K562 (cell line): Measurements from ENCODE around the gene ACRBP. TPM values are rescaled to one million over a fixed set of nuclear protein-coding genes. Genes with fewer than 3 reads are reported as not detected.

ENCODE experiments used
- ARID2 ChIP-seq: fragments of 450-650 bp; IDR thresholded peaks from 2 replicates; pipeline ENCODE4 v1.6.1; 2017; ENCODE audit warnings: antibody characterized with exemption, mild to moderate bottlenecking
- ATF2 ChIP-seq: sonication (generic); formaldehyde crosslinking; IDR thresholded peaks from 2 replicates; pipeline ENCODE4 v1.8.1; 2022; ENCODE audit warnings: missing genetic modification reagents
- C11orf30 ChIP-seq: fragments of 450-650 bp; IDR thresholded peaks from 2 replicates; pipeline ENCODE4 v1.6.1; 2016; ENCODE audit warnings: low read depth, mild to moderate bottlenecking
- CBX1 ChIP-seq: sonication (generic); IDR thresholded peaks from 2 replicates; pipeline ENCODE4 v1.6.1; 2016; ENCODE audit warnings: antibody characterized with exemption, low read depth, mild to moderate bottlenecking
- HMG20A ChIP-seq: fragments of 450-650 bp; formaldehyde crosslinking; conservative IDR thresholded peaks from 2 replicates; pipeline ENCODE4 v1.4.0; 2020; ENCODE audit warnings: mild to moderate bottlenecking, mixed read lengths
- HOMEZ ChIP-seq: fragments of 250-450 bp; sonication (Bioruptor Pico); IDR thresholded peaks from 2 replicates; pipeline ENCODE4 v1.4.0; 2020; ENCODE audit warnings: mild to moderate bottlenecking, moderate library complexity
- KAT8 ChIP-seq: fragments of 450-650 bp; IDR thresholded peaks from 2 replicates; pipeline ENCODE4 v1.6.1; 2016; ENCODE audit warnings: low read depth, mild to moderate bottlenecking
- MXD1 ChIP-seq: fragments of 250-450 bp; sonication (Bioruptor Pico); IDR thresholded peaks from 2 replicates; pipeline ENCODE4 v1.8.0; 2021; ENCODE audit warnings: borderline replicate concordance, mild to moderate bottlenecking, moderate library complexity; ENCODE audit not compliant: poor library complexity, severe bottlenecking
- NCOA2 ChIP-seq, 2 experiments: fragments of 450-650 bp; IDR thresholded peaks; 2 replicates each; pipeline ENCODE4 v1.6.1; 2018; ENCODE audit warnings: mild to moderate bottlenecking in 2 of 2, moderate library complexity in 1 of 2; ENCODE audit not compliant: partially characterized antibody in 2 of 2
- RBM39 ChIP-seq: fragments of 200-400 bp; formaldehyde crosslinking; optimal IDR thresholded peaks from 2 replicates; pipeline ENCODE3; 2018; ENCODE audit warnings: low read depth, low read length
- SMARCA4 ChIP-seq: fragments of 450-650 bp; IDR thresholded peaks from 2 replicates; pipeline ENCODE4 v1.6.1; 2016
- THRB ChIP-seq: fragments of 450-650 bp; formaldehyde crosslinking; conservative IDR thresholded peaks from 2 replicates; pipeline ENCODE4 v1.4.0; 2022; ENCODE audit warnings: mild to moderate bottlenecking, missing genetic modification characterization
- YY1 ChIP-seq, 3 experiments: IDR thresholded peaks; 2 replicates each; pipeline ENCODE4 v1.6.1; 2011; ENCODE audit warnings: low read length in 2 of 3, mild to moderate bottlenecking in 2 of 3, moderate library complexity in 2 of 3, borderline replicate concordance in 1 of 3, control low read depth in 1 of 3, low read depth in 1 of 3; ENCODE audit not compliant: insufficient read depth in 3 of 3, insufficient replicate concordance in 2 of 3, control insufficient read depth in 1 of 3, insufficient read length in 1 of 3; ENCODE audit errors: extremely low read depth in 1 of 3
- ZHX1 ChIP-seq: fragments of 150-350 bp; conservative IDR thresholded peaks from 2 replicates; pipeline ENCODE4 v1.6.1; 2014; ENCODE audit warnings: low read length
- ZNF197 ChIP-seq: fragments of 200-800 bp; sonication (Bioruptor generic); IDR thresholded peaks from 2 replicates; pipeline ENCODE4 v1.6.1; 2016; ENCODE audit warnings: low read depth, missing genetic modification characterization, missing compliant biosample characterization
- ZNF263 ChIP-seq: sonication (generic); formaldehyde crosslinking; IDR thresholded peaks from 2 replicates; pipeline ENCODE4 v1.8.0; 2022; ENCODE audit warnings: mild to moderate bottlenecking, missing genetic modification reagents, borderline replicate concordance
- ZNF57 ChIP-seq: fragments of 450-650 bp; formaldehyde crosslinking; IDR thresholded peaks from 2 replicates; pipeline ENCODE4 v1.4.0; 2020; ENCODE audit warnings: mild to moderate bottlenecking, moderate library complexity
- ZNF586 ChIP-seq: fragments of 450-650 bp; formaldehyde crosslinking; conservative IDR thresholded peaks from 2 replicates; pipeline ENCODE4 v1.4.0; 2020; ENCODE audit warnings: mild to moderate bottlenecking, moderate library complexity
- ZNF695 ChIP-seq: fragments of 450-650 bp; formaldehyde crosslinking; IDR thresholded peaks from 2 replicates; pipeline ENCODE4 v1.4.0; 2020; ENCODE audit warnings: mild to moderate bottlenecking, moderate library complexity
- ZNF764 ChIP-seq: fragments of 250-450 bp; sonication (Bioruptor Pico); IDR thresholded peaks from 2 replicates; pipeline ENCODE4 v1.4.0; 2020; ENCODE audit warnings: low read depth, mild to moderate bottlenecking, moderate library complexity
- polyA plus RNA-seq, 8 experiments: library from polyadenylated mRNA; depleted of rRNA in 4 of 8; stranded (reverse) in 5 of 8; unstranded in 3 of 8; fragments of >200 nt; fragmentation: Nextera tagmentation in 2 of 8; fragmentation: Illumina TruSeq in 1 of 8; extraction: Ambion mirVana in 2 of 8; extraction: Trizol in 1 of 8; gene quantifications; 2 replicates each; pipeline versions ENCODE4 v1.2.1 to v1.2.3, GENCODE V29; 2011 to 2014; ENCODE audit warnings: inconsistent platforms in 1 of 8, missing spikeins in 1 of 8
- total RNA-seq, 7 experiments: library from RNA; depleted of rRNA in 6 of 7; stranded (reverse); fragments of >200 nt in 6 of 7; fragmentation: Illumina TruSeq in 2 of 7; extraction: Trizol in 2 of 7; gene quantifications; 2 replicates each; pipeline versions ENCODE4 v1.2.1 to v1.2.3, GENCODE V29; 2011 to 2021; ENCODE audit warnings: low replicate concordance in 1 of 7

The ACRBP gene
- total and polyA plus RNA-seq, 9 of the 15 experiments (the other 6 are each of a cell fraction or from before 2014, with no cell fraction given): 3.1 to 31.8 (median 8.4) TPM

GRCh38 chr12:6639151-6639801 is 8.0 kb downstream of the ACRBP start (continued):
- TF ChIP-seq THRB (CRISPR knock-in tag) (no peak), ZNF57 (no peak), C11orf30 (no peak), CBX1 (no peak), ZNF695 (CRISPR knock-in tag) (no peak), HOMEZ (no peak), ATF2 (CRISPR knock-in tag) (no peak), HMG20A (CRISPR knock-in tag) (no peak), NCOA2 (IDR thresholded peaks at IDR 0.05; ENCODE audit: partially characterized antibody in 2 of 2) (no peak), ZNF586 (CRISPR knock-in tag) (no peak), KAT8 (no peak), ARID2 (no peak), ZHX1 (no peak), ZNF764 (CRISPR knock-in tag) (no peak), SMARCA4 (peak; percentile 97), RBM39 (no peak), ZNF197 (0 out of 2 replicates have a peak, but pooled peaks have one; percentile 30), MXD1 (CRISPR knock-in tag) (no peak), YY1 (IDR thresholded peaks at IDR 0.05; ENCODE audit: borderline replicate concordance in 1 of 3, control insufficient read depth in 1 of 3, extremely low read depth in 1 of 3, insufficient read depth in 3 of 3, insufficient read length in 1 of 3, insufficient replicate concordance in 2 of 3, low read depth in 1 of 3, low read length in 2 of 3) (no peak), ZNF263 (CRISPR knock-in tag) (no peak; the same call in 1 of the 2 replicates)
